ENCODE measurements around the gene PREPL.

PREPL gene

GRCh38 chr2:44267796-44268648, 93.3 kb downstream of the PREPL start:
- no peaks in the 10 kb centered on the region for H3K27me3 ChIP-seq (ENCODE audit: insufficient read depth, low read length)
- H3K4me2 ChIP-seq (ENCODE audit: low read length) = no peak overlapping the region
- H4K20me1 ChIP-seq (ENCODE audit: insufficient read depth, low read length) = no peaks in the 10 kb centered on the region

More at GRCh38 chr2:44267796-44268648, 93.3 kb downstream of the PREPL start:
- Histone ChIP-seq H3K36me3 (ENCODE audit: insufficient read depth, low read length) (no peaks in the 10 kb centered on the region), H3K9me3 (ENCODE audit: low read length) (no peaks in the 10 kb centered on the region), H2AFZ (ENCODE audit: low read length) (no peak overlapping the region), H3K79me2 (ENCODE audit: insufficient read depth, low read length) (no peaks in the 10 kb centered on the region), H3K9me2 (ENCODE audit: low read depth, low read length) (no peaks in the 10 kb centered on the region), H3F3A (ENCODE audit: insufficient read depth, low read length) (no peaks in the 10 kb centered on the region), H3K4me1 (ENCODE audit: insufficient read depth, low read length, severe bottlenecking) (no peaks in the 10 kb centered on the region), H3K27ac (ENCODE audit: low read depth, low read length, poor library complexity, severe bottlenecking) (no peak overlapping the region), H3K9ac (ENCODE audit: low read length) (no peak overlapping the region), H3K4me3 (ENCODE audit: low read depth, low read length, poor library complexity, severe bottlenecking) (no peak overlapping the region)
- no peak for TF ChIP-seq EZH2 (IDR thresholded peaks at IDR 0.05; ENCODE audit: borderline replicate concordance, low read length)
- TF ChIP-seq CTCF (IDR thresholded peaks at IDR 0.05; ENCODE audit: low read length) = no peak

Data from OCI-LY1 (cell line).